Lung (tissue), 12 donors: ENCODE measurements around the gene KCNIP4. TPM values are rescaled to one million over a fixed set of nuclear protein-coding genes. Genes with fewer than 3 reads are reported as not detected.
A peak's percentile ranks its signal among the peaks of the same experiment; 100 is the strongest.

ENCODE experiments used
- ATAC-seq: fragments of 200-7000 bp; cut with Tn5 transposase; one replicate; pipeline ENCODE4 v1.9.1; 2020; ENCODE audit warnings: moderate number of reproducible peaks; ENCODE audit not compliant: insufficient read depth, low FRiP score
- DNase-seq, 3 donors: peaks; one replicate each; pipeline ENCODE4 v3.0.0-alpha.2; 2013 to 2017
- H3K27ac ChIP-seq, 2 donors: one replicate each; pipeline ENCODE4 v1.5.1; 2013; ENCODE audit warnings: mild to moderate bottlenecking in 2 of 2, moderate library complexity in 2 of 2, control low read depth in 1 of 2, inconsistent platforms in 1 of 2, low read depth in 1 of 2, low read length in 1 of 2
- H3K27me3 ChIP-seq, 3 donors: one replicate each; pipeline ENCODE4 v1.5.1; 2013; ENCODE audit warnings: low read length in 2 of 3; ENCODE audit not compliant: control insufficient read depth in 3 of 3, insufficient read depth in 3 of 3
- H3K36me3 ChIP-seq, 4 donors: one replicate each; pipeline ENCODE4 v1.5.1; 2013; ENCODE audit warnings: low read length in 4 of 4, mild to moderate bottlenecking in 1 of 4, moderate library complexity in 1 of 4; ENCODE audit not compliant: control insufficient read depth in 4 of 4, insufficient read depth in 4 of 4
- H3K4me1 ChIP-seq, 5 donors: one replicate each; pipeline ENCODE4 v1.5.1; 2013; ENCODE audit warnings: low read length in 5 of 5, mild to moderate bottlenecking in 2 of 5, moderate library complexity in 1 of 5; ENCODE audit not compliant: control insufficient read depth in 5 of 5, insufficient read depth in 5 of 5
- H3K4me3 ChIP-seq: one replicate; pipeline ENCODE4 v1.5.1; 2013; ENCODE audit warnings: mild to moderate bottlenecking, control low read depth, moderate library complexity
- H3K9ac ChIP-seq, 2 donors: one replicate each; pipeline ENCODE4 v1.5.1; 2013; ENCODE audit warnings: low read length in 2 of 2, control low read depth in 1 of 2; ENCODE audit not compliant: insufficient read depth in 1 of 2
- H3K9me3 ChIP-seq, 4 donors: one replicate each; pipeline ENCODE4 v1.5.1; 2013; ENCODE audit warnings: low read length in 3 of 4, mild to moderate bottlenecking in 1 of 4, moderate library complexity in 1 of 4; ENCODE audit not compliant: control insufficient read depth in 4 of 4, insufficient read depth in 3 of 4
- CTCF ChIP-seq: IDR thresholded peaks from 2 replicates; pipeline ENCODE4 v1.5.1; 2012; ENCODE audit warnings: mild to moderate bottlenecking; ENCODE audit errors: control extremely low read depth, extremely low read depth
- WGBS, 2 donors: extraction: QIAGEN DNeasy Blood & Tissue Kit; methylation state at CpG; one replicate each; pipeline ENCODE4 v1.1.7; 2013; 5-methylcytosine and 5-hydroxymethylcytosine counted together
- polyA plus RNA-seq, 2 donors: library from polyadenylated mRNA; stranded (reverse); fragments of 200-250 nt; gene quantifications; one replicate each; pipeline ENCODE4 v1.2.1, GENCODE V29; 2013
- total RNA-seq, 2 donors: library from RNA; depleted of rRNA in 1 of 2; stranded (reverse); fragments of >200 nt in 1 of 2; gene quantifications; one replicate each; pipeline ENCODE4 v1.2.1, GENCODE V29; 2014 to 2021
- donor health status: control.
- donor health status: control.
- donor health status: Bipolar disorder and iron deficiency.
- donor health status: healthy.
- donor health status: DM: yes; HTN: yes; CAD: no.

Gene KCNIP4
- total and polyA plus RNA-seq, 4 donors = 0.11 TPM; not detected in 3

GRCh38 chr4:21962691-21963090, 14.1 kb upstream of the KCNIP4 start:
- Histone ChIP-seq H3K27ac (no peak overlapping the region), H3K4me3 (no peak overlapping the region), H3K27me3 (no peaks in the 10 kb centered on the region), H3K4me1 (no peaks in the 10 kb centered on the region), H3K36me3 (no peaks in the 10 kb centered on the region), H3K9ac (no peak overlapping the region), H3K9me3 (no peaks in the 10 kb centered on the region)
- no peak for DNase-seq
- WGBS, 2 donors = 64 to 70% methylated on average over 3 of the region's 3 CpGs
- ATAC-seq = no peak
- TF ChIP-seq CTCF = no peak

- ATAC-seq = no peak
- 76 to 78% methylated on average over 4 of the region's 4 CpGs for WGBS, 2 donors
Measured at GRCh38 chr4:21960793-21961192, 12.2 kb upstream of the KCNIP4 start.

GRCh38 chr4:21954916-21955315, 6.3 kb upstream of the KCNIP4 start:
- 43 to 65% methylated on average over 3 of the region's 3 CpGs for WGBS, 2 donors
- no peak overlapping the region for H3K9ac ChIP-seq
- H3K36me3 ChIP-seq = no peaks in the 10 kb centered on the region
- ATAC-seq (no peak), DNase-seq (peak in 1 of 3 donors; percentile 18)
- H3K4me3 ChIP-seq = no peak overlapping the region
- H3K9me3 ChIP-seq = no peaks in the 10 kb centered on the region
- H3K4me1 ChIP-seq = no peaks in the 10 kb centered on the region
- H3K27me3 ChIP-seq = peaks cover 0 to 9% (median 0%) of the 10 kb centered on the region in 3 donors
- no peak for TF ChIP-seq CTCF
- H3K27ac ChIP-seq = no peak overlapping the region

More at GRCh38 chr4:21960793-21961192, 12.2 kb upstream of the KCNIP4 start:
- H3K4me3 ChIP-seq = no peak overlapping the region
- H3K27me3 ChIP-seq = no peaks in the 10 kb centered on the region
- no peak for TF ChIP-seq CTCF
- no peaks in the 10 kb centered on the region for H3K4me1 ChIP-seq
- no peaks in the 10 kb centered on the region for H3K9me3 ChIP-seq
- H3K27ac ChIP-seq = no peak overlapping the region
- DNase-seq = no peak
- H3K36me3 ChIP-seq = no peaks in the 10 kb centered on the region
- no peak overlapping the region for H3K9ac ChIP-seq

- peaks cover 0 to 18% (median 4%) of the 10 kb centered on the region in 3 donors for H3K27me3 ChIP-seq
- H3K36me3 ChIP-seq = no peaks in the 10 kb centered on the region
- WGBS, 2 donors = 46 to 52% methylated on average over 4 of the region's 4 CpGs
- H3K9ac ChIP-seq = no peak overlapping the region
- no peaks in the 10 kb centered on the region for H3K9me3 ChIP-seq
- no peak overlapping the region for H3K27ac ChIP-seq
- DNase-seq (no peak), ATAC-seq (no peak)
- no peak overlapping the region for H3K4me3 ChIP-seq
- H3K4me1 ChIP-seq = peaks cover 0 to 5% (median 0%) of the 10 kb centered on the region in 5 donors
- TF ChIP-seq CTCF = no peak
Measured at GRCh38 chr4:21953653-21954052, 5.1 kb upstream of the KCNIP4 start.
